Left colon (tissue), 2 donors: Measurements from ENCODE around the gene TMEM184B. TPM values are rescaled to one million over a fixed set of nuclear protein-coding genes. Genes with fewer than 3 reads are reported as not detected.

Experiments used
- ATAC-seq: fragments of 200-7000 bp; cut with Tn5 transposase; one replicate; pipeline ENCODE4 v1.9.1; 2020; ENCODE audit warnings: mild to moderate bottlenecking, moderate library complexity
- DNase-seq, 2 donors: peaks; one replicate each; pipeline ENCODE4 v3.0.0-alpha.2; 2020
- intact Hi-C, 2 donors: fragments of 100-400 bp; cut with DNase I in 1 of 2; cut with micrococcal nuclease in 1 of 2; formaldehyde crosslinking; loops; one replicate each; pipeline versions ENCODE4 v1.11.2 to v1.14.0; 2022; cut with DNase I, micrococcal nuclease
- total RNA-seq, 2 donors: library from RNA; stranded (reverse); fragmentation: NEBNext Ultra II Directional; extraction: Animal tissue kit (Norgen Biotek cat#: 25700); gene quantifications; one replicate each; pipeline ENCODE4 v1.2.1, GENCODE V29; 2021
- donor health status: DM: no; HTN: no; CAD: no.
- donor health status: DM: yes; HTN: yes; CAD: no.

Gene TMEM184B
- total RNA-seq, 2 donors from 2014 or later, result 41.9 to 48.0 TPM

DNA sequence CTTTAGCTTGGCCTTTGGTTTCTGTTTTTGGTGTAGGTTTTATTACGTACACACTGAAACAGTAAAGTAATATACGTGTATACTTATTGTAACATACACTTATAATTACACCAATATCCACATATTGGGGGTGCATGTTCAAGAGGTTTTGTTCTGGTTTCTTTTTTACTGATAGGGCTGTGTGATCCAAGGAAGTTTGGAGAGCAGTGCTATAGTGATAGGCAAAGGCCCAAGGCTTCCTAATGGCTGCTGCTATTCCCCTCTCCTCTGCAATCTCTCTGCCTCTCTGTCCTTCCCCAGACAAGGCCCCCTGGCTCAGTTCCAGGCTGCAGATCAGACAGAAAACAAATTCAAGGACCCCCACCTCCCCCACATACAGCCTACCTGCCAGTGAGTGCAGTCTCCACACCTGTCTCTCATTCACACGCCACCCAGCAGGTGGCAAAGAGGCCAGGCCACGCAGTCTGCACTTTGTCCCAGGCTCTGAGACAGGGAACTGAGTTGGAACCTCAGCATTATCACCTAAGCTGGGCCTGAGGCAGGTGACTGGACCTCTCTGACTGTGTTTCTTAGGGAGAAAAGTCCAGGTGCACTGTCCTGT, 15.1 kb downstream of the TMEM184B start:
- intact Hi-C loops, result no loop called here
- DNase-seq (peak; percentile 64 to 66), ATAC-seq (peak; percentile 92)

DNA sequence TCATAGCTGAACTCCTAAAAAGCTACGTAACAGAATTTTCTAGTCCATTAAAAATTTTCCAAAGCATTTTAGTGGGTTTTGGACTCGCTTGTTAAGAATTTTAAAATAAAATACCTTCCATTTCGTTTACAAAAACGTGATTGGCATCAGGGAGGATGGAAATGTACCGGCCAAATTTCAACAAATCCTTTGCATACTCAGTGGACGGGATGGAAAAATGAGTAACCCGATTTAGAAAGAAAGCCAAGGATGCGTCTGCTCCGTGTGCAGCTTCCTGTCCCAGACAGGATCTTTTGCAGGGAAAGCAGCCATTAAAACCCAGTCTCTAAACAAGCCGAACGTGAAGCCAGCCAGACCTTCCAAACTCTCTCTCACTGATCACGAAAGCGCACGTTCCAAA, 15.6 kb downstream of the TMEM184B start:
- ATAC-seq (peak; percentile 38), DNase-seq (no peak)
- intact Hi-C loops, result no loop called here

DNA sequence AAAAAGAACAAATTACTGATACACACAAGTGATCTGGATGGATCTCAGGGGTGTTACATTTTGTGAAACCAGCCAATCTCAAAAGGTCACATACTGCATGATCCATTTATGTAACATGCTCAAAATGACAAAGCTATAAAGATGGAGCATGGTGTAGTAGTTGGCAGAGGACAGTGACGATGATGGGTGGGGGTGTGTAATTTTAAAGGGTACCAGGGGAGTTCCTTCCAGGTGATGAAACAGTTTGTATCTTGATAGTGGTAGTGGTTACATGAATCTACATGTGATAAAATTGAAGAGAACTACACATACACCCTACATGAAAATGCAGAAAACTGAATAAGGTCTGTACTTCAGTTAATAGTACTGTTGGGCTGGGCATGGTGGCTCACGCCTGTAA, 17.1 kb downstream of the TMEM184B start:
- ATAC-seq (no peak), DNase-seq (no peak)
- intact Hi-C loops, result no loop called here

DNA sequence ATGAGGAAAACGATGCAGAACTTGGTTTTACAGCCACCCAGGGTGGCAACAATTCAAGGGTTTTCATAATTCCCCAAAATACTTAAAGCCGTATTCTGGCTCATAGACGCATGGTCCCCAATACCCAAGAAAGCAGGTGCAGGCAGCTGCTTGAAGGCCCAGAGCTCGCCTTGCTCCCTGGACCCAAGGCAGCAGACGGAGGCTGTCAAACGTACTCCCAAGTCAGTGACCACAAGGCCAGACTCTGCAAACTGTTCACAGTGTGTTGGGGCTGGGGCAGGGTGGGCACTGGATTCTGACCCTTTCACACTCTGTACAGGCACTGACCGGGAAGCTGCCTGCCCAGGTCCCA, 21.5 kb downstream of the TMEM184B start:
- DNase-seq (no peak), ATAC-seq (no peak)
- intact Hi-C loops, result no loop called here

DNA sequence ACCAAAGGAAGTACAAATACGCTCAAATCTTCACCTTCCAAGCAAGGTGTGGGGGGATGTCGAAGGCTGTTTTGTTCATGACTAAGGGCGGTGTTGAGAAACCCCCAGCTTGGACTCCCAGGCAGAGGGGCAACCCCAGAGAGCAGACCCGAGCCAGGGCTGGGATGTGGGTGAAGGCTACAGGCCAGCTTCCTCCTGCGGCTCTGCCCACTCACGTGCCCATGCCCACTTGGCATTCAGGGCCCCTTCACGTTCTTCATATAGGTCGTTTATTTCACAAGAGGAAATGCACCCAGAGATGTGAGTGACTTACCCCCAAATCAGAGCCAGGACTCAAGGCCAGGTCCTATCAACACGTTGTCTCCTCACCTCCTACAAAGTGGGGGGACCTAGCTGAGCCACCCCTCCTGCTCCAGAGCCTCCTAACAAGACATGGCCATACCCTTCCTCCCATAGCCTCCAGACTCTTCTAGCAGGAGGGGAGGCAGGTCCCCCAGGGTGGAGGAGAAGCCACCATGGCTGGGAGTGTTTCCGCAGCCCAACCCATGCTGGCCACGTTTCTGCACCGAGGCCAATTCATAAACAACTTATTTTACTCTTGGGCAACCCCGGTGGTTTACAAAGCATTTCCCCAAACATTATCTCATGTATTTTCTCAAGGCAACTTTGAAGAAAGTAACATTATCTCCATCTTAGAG, 22.0 kb downstream of the TMEM184B start:
- ATAC-seq (no peak), DNase-seq (no peak)
- intact Hi-C loops, result no loop called here

DNA sequence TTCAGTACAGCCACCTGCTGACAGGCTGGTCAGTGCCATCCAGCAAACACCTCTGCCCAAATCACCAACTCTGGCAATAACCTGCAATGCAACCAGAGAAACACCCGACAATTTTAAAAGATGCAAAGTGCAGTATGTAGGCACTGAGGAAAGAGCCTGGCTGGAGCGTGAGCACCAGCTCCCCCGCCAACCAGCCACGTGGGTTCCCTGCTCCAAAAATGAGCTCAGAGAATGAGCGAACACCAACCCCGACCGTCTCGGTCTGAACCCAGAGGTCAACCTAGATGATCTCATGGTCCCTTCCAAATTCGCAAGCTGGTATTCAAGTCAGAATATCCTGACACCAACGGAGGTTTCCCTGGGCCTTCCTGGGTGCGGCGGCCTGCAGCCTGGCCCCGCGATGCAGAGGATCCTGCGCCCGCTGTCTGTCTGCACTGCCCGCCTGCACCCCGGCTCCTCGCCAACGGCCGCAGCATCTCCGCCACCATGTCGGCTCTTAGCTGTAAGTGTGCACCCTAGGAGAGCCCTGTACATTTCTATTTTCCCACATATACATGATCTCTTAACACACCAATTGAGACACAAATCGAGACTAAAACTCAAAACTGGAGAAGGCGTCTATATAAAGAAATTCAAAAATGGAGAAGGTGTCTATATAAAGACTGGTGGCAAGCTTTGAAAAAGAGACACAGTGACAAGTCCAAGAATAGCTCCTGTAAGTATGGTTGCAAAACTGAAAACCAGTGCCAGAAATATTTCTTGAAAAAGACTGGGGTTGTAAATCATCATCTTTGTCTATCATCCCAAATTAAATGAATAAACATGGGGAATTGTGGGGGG, 22.8 kb downstream of the TMEM184B start:
- DNase-seq, result no peak
- ATAC-seq, result no peak
- intact Hi-C loops, result no loop called here

DNA sequence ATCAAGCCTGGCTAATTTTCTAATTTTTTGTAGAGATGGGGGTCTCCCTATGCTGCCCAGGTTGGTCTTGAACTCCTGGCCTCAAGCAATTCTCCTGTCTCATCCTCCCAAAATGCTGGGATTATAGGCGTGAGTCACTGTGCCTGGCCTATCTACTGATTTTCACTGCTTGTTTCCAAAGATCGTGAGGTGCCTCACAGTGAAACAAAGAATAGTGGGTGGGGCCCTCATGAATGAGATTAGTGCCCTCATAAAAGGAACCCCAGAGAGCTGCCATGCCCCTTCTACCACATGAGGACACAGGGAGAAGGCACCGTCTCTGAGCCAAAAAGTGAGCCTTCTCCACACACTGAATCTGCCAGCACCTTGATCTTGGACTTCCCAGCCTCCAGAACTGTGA, 23.5 kb downstream of the TMEM184B start:
- DNase-seq (no peak), ATAC-seq (no peak)

DNA sequence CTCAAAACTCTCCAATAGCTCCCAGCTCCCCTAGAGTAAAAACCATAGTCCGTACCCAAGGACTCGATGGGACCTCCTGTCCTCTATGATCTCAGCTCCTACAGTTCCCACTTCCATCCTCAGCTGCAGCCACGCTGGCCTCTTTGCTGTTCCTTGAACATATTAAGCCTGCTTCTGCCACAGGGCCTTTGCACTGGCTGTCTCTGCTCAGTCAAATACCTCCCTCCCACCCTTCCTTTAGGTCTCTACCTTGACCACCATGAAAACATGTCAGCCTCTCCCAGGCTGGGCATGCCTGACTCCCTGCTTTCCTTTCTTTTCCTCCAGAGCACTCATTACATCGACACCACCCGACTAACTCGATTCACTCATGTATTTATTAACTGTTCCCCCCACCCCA, 24.5 kb downstream of the TMEM184B start:
- no peak for DNase-seq
- intact Hi-C loops, result no loop called here
- no peak for ATAC-seq

More for the DNA sequence above, 23.5 kb downstream of the TMEM184B start:
- intact Hi-C loops, result no loop called here

DNA sequence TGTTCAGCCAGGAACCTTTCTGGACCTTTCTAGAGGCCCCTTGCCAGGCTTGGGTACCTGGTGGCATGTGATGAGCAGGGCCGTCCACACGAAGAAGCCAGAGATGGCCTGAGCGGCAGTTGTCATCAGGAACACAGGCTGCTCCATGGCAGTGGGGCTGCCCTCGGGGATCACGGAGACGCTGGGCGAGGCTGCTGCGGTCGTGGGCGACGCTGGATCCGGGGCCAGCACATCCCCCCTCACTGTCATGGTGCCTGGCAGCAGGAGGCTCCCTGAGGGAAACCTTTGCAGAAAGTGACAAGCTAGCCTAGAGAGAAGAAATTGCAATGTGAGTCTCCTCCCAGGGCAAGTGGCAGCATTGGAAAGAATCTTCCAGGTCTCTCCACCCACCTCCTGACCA, 25.1 kb downstream of the TMEM184B start:
- intact Hi-C loops, result no loop called here
- ATAC-seq (no peak), DNase-seq (no peak)

DNA sequence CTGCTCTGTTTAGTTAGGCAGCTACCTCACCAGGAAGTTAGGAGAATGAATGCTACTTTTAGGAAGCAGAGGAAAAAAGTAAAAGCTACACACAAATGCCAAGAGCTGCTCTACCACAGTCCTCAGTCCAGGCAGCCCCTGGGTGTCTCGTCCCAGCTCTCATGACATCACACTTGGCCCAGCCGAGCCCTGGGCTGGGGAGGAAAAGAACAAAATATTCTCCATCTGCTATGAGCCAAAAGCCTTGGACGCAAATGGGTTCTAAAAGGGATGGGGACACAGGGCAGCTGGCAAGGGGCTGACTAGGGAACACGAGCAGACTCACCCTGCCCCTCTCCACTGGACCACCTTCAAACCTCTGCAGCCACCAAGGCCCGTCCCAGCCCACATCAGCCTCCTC, 26.1 kb downstream of the TMEM184B start:
- DNase-seq (no peak), ATAC-seq (no peak)
- intact Hi-C loops, result no loop called here

DNA sequence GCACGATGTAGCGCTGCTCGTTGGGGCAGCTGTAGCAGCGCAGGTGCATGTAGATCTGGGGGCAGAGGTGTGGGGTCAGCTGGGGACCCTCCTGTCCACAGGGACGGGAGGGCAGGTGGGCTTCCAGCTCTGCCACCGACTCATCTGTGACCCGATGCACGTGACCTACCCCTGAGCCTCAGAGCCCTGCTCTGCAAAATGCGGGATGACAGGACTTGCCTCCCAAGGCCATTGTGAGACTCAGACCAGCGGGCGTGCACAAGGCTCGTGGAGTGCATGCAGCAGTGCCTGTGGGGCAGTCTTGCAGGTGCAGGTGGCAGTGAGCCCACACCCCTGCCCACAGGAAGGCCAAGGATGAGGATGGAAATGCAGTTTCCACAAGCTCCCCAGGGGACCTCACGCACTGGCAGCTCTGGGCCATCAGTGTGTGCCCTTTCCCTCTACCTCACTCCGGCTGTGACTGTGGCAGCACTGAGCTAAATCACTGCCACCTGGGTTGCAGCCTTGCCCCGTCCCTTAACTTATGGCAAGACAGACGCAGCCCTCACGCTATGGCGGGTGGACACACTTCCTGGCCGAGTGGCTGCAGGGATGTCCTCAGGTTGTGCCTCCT, 26.7 kb downstream of the TMEM184B start:
- DNase-seq (no peak), ATAC-seq (no peak)
- intact Hi-C loops, result no loop called here

DNA sequence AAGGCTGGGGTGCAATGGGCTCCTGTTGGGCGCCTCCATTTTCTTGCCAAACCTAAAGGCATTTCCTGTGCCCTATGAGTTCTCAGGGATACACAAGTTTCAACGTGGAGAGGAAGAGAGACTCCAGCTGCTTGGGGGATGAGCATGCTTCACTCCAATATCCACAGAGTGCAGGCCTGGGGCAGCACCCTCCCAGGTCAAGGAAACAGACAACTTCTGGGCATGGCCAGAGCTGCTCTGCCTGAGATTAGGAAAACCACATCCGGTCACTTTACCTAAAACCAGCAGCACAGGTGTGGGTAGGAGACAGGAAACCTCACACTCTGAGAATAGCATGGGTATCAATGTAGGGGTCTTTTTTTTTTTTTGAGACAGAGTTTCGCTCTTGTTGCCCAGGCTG, 28.7 kb downstream of the TMEM184B start:
- ATAC-seq (no peak), DNase-seq (no peak)
- intact Hi-C loops, result no loop called here

DNA sequence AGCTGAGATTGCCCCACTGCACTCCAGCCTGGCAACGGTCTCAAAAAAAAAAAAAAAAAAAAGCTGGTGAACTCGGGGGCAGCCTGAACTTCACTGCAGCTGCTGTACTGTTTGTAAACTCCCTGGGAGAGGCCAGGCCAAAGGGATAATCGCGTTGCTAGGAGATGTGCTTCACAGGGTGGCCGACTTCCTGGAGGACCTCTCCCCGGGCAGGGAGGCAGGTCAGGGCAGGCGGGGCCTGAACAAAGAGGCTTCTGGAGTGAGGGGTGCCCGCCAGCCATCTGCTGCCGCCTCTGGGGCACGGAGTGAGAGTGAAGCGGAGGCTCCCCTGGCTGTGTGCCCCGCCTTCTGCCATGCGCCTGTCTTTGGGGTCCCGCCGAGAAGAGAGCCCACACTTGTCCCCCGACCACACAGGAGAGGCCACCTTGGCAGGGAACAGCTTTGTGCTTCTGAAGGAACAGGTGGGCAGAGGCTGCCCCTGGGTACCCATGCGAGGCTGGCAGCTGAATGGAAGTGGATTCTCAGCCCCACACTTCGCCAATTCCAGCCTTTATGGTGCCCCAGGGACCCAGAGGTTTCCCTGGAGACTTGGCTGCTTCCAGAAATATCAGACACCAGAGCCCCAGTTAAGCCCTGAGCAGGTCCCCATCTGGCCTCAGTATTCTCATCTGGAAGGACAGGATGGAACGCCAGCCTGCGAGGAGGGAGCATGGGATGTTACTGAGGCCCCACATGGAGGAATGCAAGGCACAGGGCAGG, 29.6 kb downstream of the TMEM184B start:
- DNase-seq (peak; percentile 81 to 91), ATAC-seq (peak; percentile 90)
- intact Hi-C loops, result no loop called here

DNA sequence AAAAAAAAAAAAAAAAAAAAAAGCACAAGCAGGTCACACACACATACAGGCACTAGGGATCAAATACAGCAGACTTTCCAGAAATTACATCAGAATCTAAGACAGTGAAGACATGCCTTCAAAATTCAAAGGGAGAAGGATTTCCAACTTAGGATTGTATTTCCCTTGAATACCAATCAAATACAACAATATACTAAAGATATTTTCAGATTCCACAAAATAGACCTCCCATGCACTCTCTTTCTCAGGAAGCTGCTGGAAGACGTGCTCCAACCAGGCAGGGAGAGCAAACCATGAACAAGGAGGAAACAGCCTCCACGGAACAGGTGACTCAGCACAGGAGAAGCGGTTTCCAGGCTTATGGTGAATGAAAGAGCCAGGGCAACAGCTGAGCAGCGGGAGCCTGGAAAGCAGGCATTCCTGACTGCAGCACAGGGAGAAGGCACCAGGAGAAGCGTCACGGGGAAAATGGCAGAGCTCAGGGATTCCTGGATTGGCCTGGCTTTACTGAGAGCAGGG, 32.0 kb downstream of the TMEM184B start:
- peak; percentile 56 for ATAC-seq
- intact Hi-C loops, result no loop called here
- peak; percentile 51 to 66 for DNase-seq

DNA sequence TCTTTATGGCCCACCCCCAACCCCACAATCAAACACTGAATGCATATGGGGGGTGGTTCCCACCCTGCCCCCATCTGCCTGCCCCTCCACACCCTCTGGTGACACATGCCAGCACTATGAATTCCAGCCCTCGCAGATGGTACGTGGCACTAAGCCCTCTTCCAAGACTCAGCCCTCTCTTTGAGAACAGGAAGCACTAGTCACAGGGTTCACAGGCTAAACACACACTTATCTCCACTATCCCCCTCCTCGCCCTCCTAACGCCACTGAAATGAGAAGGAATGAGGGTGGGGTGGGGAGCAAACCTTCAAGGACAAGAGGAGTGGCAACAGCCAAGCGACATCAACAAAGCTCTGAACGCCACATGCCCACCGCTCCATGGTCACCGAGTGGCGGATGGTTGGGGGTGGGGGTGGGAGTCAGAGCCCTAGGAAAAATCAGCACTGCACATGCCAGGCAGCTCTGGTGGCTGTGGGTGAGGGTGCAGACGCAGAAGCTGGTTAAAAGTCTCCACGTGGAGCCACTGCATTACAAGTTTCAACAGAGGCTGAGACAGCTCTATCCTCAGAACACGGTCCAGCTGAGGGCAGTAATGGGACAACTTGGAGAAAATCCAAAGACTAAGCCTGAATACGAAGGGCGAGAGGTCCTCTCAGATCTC, 33.6 kb downstream of the TMEM184B start:
- ATAC-seq (peak; percentile 14), DNase-seq (no peak)
- intact Hi-C loops, result no loop called here

DNA sequence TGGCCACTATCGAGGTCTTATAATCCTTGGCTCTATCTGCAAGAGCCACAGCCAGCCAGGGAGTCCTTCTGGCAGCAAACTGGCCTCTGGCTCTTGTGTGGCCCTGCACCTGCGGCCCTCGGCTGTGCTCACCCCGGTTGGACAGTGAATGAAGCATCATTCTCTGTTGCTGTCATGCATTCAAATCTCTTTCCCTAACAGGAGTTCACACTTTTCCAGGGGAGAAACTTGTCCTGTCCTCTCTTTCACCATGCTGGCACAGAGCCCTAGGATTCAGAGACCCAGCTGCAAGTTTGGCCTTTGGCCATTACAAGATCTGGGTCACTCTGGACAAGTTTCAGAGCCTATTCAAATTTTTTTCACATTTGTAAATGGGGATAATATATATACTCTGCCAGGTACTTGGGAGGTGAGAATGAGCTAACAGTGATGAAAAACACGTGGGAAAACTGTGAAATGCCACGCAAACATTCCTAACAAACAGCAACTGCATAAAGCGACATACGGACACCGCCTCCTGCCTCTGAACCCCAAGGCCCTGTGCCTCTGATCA, 34.2 kb downstream of the TMEM184B start:
- DNase-seq, result no peak
- ATAC-seq, result no peak
- intact Hi-C loops, result no loop called here

DNA sequence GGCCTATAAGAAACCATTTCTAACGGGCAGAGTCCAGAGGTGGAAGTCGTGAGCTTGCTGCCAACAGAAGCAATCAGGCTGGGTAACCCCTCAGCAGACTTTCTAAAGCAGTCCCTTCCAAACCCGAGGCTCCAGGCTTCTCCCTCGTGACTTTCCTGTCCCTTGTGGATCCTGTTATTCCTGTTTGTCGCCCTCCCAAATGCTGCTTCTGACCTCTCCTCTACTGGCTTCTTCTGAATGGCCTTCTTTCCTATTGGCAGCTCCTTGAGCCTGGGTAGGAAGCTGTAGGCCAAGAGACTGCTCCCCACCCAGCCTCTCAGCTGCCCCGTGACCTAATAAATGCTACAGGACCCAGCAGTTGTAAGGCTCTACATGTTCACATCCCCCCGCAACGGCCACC, 36.0 kb downstream of the TMEM184B start:
- intact Hi-C loops, result no loop called here
- no peak for DNase-seq
- peak; percentile 48 for ATAC-seq

DNA sequence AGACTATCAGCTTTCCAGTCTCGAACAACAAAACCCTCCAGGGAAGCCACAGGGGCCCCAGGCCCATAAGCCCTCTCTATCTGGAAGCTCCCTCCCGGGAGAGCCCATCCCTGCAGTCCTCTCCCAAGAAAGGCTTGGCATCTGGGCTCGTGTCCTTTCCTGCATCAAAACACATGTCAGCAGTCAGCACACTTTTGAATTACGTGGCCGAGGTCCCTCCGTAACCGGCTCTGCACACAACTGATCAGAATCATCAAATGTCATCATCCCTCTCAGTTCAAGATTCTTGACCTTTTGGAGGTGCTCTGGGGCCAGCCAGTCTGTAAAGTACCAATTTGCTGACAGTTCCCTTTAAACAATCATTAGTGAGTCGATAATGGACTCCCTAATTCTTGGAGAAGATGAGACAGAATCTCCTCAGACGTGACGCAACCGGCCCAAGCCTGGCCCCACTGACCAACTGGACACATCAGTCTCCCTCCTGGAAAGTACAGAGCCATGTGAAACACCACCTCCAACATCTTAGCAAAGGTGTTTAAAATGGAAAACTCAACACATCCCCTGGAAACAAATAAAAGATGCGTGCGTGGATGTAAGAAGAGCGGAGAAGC, 37.5 kb downstream of the TMEM184B start:
- intact Hi-C loops, result no loop called here
- no peak for DNase-seq
- no peak for ATAC-seq
